Measurements from ENCODE around the gene IQCH.

DNA sequence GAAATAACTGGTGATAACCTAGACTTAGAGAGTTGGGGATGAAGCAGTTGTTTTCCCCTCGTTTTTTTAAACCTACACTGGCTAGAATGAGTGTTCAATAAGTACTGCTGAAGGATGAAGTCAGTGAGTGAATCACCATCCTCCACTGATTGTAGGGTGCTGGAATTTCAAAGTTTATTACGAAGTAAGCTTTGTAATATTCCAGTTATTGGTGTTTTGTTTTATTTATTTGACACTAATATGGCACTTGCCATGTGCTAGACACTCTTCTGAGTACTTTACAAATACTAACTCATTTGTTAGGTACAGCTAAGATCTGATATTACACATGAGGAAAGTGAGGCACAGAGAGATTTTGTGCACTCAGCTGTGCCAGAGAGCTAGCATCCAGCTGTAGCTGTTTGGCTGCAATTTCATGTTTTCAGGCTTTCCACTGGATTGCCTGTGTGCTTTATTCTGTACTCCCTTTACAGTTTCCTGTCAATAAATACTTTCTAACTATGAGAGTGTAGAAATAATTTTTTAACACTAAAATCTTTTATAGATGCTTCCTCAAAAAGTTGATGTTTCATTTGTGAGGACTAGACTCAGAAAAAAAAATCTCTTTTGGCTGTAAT is 293.8 kb downstream of the IQCH start:
- TF ChIP-seq SOX15 (CRISPR knock-in tag; IDR thresholded peaks at IDR 0.05) (no peak), ZNF138 (CRISPR knock-in tag; conservative IDR thresholded peaks at IDR 0.05) (no peak), ZNF232 (CRISPR knock-in tag; IDR thresholded peaks at IDR 0.05) (no peak), NFYB (CRISPR knock-in tag; conservative IDR thresholded peaks at IDR 0.05; ENCODE audit: low read depth) (no peak)
- TF ChIP-seq, protein P1, sequence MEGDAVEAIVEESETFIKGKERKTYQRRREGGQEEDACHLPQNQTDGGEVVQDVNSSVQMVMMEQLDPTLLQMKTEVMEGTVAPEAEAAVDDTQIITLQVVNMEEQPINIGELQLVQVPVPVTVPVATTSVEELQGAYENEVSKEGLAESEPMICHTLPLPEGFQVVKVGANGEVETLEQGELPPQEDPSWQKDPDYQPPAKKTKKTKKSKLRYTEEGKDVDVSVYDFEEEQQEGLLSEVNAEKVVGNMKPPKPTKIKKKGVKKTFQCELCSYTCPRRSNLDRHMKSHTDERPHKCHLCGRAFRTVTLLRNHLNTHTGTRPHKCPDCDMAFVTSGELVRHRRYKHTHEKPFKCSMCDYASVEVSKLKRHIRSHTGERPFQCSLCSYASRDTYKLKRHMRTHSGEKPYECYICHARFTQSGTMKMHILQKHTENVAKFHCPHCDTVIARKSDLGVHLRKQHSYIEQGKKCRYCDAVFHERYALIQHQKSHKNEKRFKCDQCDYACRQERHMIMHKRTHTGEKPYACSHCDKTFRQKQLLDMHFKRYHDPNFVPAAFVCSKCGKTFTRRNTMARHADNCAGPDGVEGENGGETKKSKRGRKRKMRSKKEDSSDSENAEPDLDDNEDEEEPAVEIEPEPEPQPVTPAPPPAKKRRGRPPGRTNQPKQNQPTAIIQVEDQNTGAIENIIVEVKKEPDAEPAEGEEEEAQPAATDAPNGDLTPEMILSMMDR (IDR thresholded peaks at IDR 0.05), result no peak
- TF ChIP-seq, protein P2, sequence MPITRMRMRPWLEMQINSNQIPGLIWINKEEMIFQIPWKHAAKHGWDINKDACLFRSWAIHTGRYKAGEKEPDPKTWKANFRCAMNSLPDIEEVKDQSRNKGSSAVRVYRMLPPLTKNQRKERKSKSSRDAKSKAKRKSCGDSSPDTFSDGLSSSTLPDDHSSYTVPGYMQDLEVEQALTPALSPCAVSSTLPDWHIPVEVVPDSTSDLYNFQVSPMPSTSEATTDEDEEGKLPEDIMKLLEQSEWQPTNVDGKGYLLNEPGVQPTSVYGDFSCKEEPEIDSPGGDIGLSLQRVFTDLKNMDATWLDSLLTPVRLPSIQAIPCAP (CRISPR knock-in tag; IDR thresholded peaks at IDR 0.05), result no peak
- TF ChIP-seq, protein P3, sequence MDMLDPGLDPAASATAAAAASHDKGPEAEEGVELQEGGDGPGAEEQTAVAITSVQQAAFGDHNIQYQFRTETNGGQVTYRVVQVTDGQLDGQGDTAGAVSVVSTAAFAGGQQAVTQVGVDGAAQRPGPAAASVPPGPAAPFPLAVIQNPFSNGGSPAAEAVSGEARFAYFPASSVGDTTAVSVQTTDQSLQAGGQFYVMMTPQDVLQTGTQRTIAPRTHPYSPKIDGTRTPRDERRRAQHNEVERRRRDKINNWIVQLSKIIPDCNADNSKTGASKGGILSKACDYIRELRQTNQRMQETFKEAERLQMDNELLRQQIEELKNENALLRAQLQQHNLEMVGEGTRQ (CRISPR knock-in tag; IDR thresholded peaks at IDR 0.05), result no peak
- TF ChIP-seq, protein P4, sequence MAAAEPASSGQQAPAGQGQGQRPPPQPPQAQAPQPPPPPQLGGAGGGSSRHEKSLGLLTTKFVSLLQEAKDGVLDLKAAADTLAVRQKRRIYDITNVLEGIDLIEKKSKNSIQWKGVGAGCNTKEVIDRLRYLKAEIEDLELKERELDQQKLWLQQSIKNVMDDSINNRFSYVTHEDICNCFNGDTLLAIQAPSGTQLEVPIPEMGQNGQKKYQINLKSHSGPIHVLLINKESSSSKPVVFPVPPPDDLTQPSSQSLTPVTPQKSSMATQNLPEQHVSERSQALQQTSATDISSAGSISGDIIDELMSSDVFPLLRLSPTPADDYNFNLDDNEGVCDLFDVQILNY (CRISPR knock-in tag; IDR thresholded peaks at IDR 0.05), result no peak
